AG04450 (cell line): ENCODE data around the gene DUSP5. TPM values are rescaled to one million over a fixed set of nuclear protein-coding genes. Genes with fewer than 3 reads are reported as not detected.
A peak's percentile ranks its signal among the peaks of the same experiment; 100 is the strongest.

Source experiments
- CTCF ChIA-PET: fragments of 300-600, 350-600 bp; formaldehyde crosslinking; extraction: SDS; loops from one replicate; lab custom pipeline; 2022; ENCODE audit warnings: antibody characterized with exemption, inconsistent platforms; lab: Charles Lee
- POLR2A ChIA-PET: fragments of 350-600 bp; formaldehyde crosslinking; extraction: SDS; loops from one replicate; lab custom pipeline; 2021; ENCODE audit warnings: antibody characterized with exemption, inconsistent platforms; lab: Yijun Ruan, JAX
- DNase-seq: peaks from one replicate; pipeline ENCODE4 v3.0.0-alpha.2; 2011; ENCODE audit warnings: low read depth, low spot score
- H3K27ac ChIP-seq: one replicate; pipeline ENCODE4 v1.5.1; 2012; ENCODE audit warnings: low read depth, low read length, control low read depth
- H3K27me3 ChIP-seq: one replicate; pipeline ENCODE4 v1.6.0; 2012; ENCODE audit warnings: low read length; ENCODE audit not compliant: control insufficient read depth, insufficient read depth
- H3K4me3 ChIP-seq: 2 replicates; pipeline ENCODE4 v1.5.1; 2011; ENCODE audit warnings: mild to moderate bottlenecking, low read depth, low read length, control low read depth
- H3K9me3 ChIP-seq: 2 replicates; pipeline ENCODE4 v1.5.1; 2012; ENCODE audit warnings: low read length; ENCODE audit not compliant: control insufficient read depth, insufficient read depth
- polyA plus RNA-seq: library from polyadenylated mRNA; depleted of rRNA; stranded (reverse); fragments of >200 nt; gene quantifications from 2 replicates; pipeline ENCODE4 v1.2.3, GENCODE V29; 2011
- TF ChIP-seq, protein P1 (sequence below): IDR thresholded peaks from 2 replicates; pipeline ENCODE4 v1.5.1; 2011; ENCODE audit warnings: low read depth, low read length, control low read depth, inconsistent platforms

The DUSP5 gene
- polyA plus RNA-seq, 1 experiment = 35.7 TPM

DNA sequence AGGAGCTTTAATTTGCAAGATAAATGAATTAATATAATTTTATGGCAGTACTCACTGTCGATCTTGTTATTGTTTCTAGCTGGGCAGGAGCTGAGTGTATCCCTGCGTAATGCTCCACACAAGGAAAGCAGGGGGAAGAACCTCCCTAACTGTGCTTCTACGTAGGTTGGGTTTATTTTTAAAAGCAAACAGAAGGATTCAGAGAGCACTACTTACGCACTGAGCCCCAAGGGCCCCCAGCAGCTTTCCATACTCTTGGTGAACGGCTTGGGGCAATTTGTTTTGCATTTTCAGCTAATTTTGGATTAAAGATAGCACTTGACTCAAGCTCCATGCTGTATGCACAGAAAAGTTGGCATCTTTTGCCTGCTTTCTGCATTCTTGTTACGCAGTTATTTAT lies 9.6 kb downstream of the DUSP5 start:
- TF ChIP-seq, protein P1, sequence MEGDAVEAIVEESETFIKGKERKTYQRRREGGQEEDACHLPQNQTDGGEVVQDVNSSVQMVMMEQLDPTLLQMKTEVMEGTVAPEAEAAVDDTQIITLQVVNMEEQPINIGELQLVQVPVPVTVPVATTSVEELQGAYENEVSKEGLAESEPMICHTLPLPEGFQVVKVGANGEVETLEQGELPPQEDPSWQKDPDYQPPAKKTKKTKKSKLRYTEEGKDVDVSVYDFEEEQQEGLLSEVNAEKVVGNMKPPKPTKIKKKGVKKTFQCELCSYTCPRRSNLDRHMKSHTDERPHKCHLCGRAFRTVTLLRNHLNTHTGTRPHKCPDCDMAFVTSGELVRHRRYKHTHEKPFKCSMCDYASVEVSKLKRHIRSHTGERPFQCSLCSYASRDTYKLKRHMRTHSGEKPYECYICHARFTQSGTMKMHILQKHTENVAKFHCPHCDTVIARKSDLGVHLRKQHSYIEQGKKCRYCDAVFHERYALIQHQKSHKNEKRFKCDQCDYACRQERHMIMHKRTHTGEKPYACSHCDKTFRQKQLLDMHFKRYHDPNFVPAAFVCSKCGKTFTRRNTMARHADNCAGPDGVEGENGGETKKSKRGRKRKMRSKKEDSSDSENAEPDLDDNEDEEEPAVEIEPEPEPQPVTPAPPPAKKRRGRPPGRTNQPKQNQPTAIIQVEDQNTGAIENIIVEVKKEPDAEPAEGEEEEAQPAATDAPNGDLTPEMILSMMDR = no peak
- POLR2A ChIA-PET = interaction anchor here (0.6 kb wide), 1 partner anchor 21 kb away, joined by 3 read pairs; no protein-coding TSS in a partner anchor
- Histone ChIP-seq H3K9me3 (no peaks in the 10 kb centered on the region), H3K27ac (no peak overlapping the region), H3K4me3 (no peak overlapping the region), H3K27me3 (no peaks in the 10 kb centered on the region)
- CTCF ChIA-PET = interaction anchor here (0.6 to 5.3 kb wide), 5 partner anchors 40 to 359 kb away, joined by 3 to 24 read pairs (median 6); no protein-coding TSS in a partner anchor
- DNase-seq = no peak

DNA sequence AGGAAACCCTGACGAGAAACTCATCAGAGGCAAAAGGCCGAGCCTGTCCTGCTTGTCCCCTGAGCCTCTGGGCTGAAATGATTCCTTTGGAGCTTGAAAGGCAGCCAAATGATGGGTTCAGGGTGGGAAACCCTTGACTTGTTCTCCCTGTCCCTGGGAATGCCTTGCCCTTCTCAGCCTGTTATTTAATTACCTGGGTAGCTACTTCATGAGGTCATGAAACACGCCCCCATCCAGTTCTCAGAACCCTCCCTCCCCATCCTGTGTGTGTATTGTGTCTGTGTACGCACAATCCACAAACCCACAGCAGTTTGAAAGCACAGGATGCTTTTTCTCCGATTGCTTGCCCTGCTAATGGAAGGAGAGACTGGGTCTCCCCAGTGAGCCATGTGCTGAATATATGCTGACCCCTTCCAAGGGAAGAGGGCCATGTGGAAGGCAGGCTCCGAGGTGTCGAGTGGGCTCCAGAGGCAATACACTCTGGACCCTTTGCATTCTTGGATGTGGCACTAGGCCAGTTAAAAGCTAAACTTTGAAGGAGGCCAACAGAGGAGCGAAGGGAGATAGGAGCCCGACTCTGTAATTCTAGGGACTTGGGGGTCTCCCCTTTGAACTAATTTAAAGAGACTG lies 10.6 kb downstream of the DUSP5 start:
- Histone ChIP-seq H3K4me3 (no peak overlapping the region), H3K9me3 (no peaks in the 10 kb centered on the region), H3K27ac (no peak overlapping the region), H3K27me3 (no peaks in the 10 kb centered on the region)
- CTCF ChIA-PET = no interaction called here
- no peak for DNase-seq
- TF ChIP-seq, protein P1 = no peak
- POLR2A ChIA-PET = no interaction called here

DNA sequence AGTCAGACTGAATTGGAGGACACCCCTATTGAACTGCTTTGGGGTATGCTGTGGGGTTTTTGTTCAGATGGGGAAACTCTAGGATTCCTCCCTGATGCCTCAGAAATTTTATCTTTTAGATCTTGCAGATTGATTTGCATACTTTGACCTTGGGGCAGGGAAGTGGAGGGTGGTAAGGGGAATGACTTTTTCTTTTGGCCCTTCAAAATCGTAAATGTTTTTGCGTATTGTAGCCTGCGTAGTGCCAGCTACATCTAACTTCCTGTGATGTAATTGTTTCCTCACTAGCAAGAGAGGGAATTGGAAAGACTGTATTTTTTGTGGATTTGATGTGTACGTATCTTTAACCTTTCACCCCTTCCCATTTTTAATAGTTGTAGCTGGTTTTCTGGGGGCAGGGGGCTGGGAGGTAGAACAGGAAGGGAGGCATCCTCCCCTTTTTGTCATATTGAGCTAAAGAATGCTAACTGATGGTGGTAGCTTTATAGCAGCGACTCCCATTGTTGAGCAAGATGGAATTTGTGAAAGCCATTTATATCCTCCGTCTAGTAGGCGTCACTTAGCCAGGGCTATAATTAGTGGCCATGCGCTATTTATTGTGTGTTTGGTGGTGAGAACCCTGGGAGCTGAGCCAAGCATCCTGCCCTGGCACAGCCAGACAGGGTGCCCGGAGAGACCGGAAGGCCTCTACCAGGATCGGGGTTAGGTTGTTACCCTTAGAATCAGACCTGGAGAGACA lies 11.3 kb downstream of the DUSP5 start:
- Histone ChIP-seq H3K27me3 (no peaks in the 10 kb centered on the region), H3K9me3 (no peaks in the 10 kb centered on the region), H3K27ac (no peak overlapping the region), H3K4me3 (no peak overlapping the region)
- ChIA-PET CTCF (no interaction called here), POLR2A (no interaction called here)
- no peak for DNase-seq
- TF ChIP-seq, protein P1 = no peak

GRCh38 chr10:110509560-110509959 lies 11.9 kb downstream of the DUSP5 start:
- CTCF ChIA-PET = no interaction called here
- TF ChIP-seq, protein P1 = no peak

DNA sequence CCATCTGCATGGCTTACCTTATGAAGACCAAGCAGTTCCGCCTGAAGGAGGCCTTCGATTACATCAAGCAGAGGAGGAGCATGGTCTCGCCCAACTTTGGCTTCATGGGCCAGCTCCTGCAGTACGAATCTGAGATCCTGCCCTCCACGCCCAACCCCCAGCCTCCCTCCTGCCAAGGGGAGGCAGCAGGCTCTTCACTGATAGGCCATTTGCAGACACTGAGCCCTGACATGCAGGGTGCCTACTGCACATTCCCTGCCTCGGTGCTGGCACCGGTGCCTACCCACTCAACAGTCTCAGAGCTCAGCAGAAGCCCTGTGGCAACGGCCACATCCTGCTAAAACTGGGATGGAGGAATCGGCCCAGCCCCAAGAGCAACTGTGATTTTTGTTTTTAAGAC lies 12.4 kb downstream of the DUSP5 start:
- Histone ChIP-seq H3K27me3 (no peaks in the 10 kb centered on the region), H3K27ac (no peak overlapping the region), H3K9me3 (no peaks in the 10 kb centered on the region), H3K4me3 (no peak overlapping the region)
- DNase-seq = no peak
- POLR2A ChIA-PET = no interaction called here
- CTCF ChIA-PET = no interaction called here
- TF ChIP-seq, protein P1 = no peak

More at GRCh38 chr10:110509560-110509959, 11.9 kb downstream of the DUSP5 start:
- Histone ChIP-seq H3K4me3 (no peak overlapping the region), H3K27me3 (no peaks in the 10 kb centered on the region), H3K9me3 (no peaks in the 10 kb centered on the region), H3K27ac (peak overlapping the region; percentile 25)
- no peak for DNase-seq
- POLR2A ChIA-PET = no interaction called here
